Inflammatory macrophage treated with lipopolysaccharide for 4 hours (primary cell): ENCODE measurements around the gene C10orf88.
"Not testable (repeated sequence)": the region's sequence is repeated elsewhere in the genome, so short reads cannot be mapped to it uniquely, and the experiment has no call there.

Experiments used
- DNase-seq: peaks from one replicate; pipeline ENCODE4 v3.0.0-alpha.2; 2020

The C10orf88 gene

DNA sequence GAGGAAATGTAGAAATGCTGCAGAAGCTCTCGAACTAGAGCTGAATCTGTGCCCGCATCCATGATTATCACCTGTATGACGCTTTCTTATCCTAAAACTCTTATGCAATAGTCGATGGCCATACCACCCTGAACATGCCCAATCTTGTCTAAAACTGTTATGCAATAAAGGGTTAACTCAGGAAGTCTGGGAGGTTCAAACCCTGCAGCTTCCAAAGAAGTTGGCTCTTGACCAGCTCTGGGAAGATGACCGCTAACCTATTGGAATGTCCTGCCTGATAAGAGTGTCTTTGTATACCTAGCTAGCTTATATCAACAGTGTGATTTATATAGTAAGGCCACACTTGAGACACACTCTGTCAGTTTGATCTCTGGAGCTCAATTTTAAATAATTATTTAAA is 3.4 kb upstream of the C10orf88 start:
- no peak for DNase-seq

DNA sequence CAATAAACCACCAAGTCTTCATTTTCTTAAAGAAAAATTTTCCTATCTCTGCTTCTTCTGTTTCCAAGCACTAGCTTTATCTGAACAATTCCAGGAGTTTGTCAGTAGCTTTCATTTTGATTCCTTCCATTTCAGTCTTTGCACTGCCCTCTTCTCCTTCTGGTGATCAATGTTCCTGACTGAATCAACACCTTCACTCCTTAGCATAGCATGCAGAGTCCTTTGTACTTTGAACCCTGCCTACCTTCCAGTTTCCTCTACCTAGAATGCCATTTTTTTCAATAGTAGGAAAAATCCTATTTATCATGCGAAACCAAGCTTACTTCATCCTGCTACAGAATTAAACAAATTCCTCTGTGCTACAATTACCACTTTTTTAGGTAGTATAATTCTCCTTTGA is 1.9 kb upstream of the C10orf88 start:
- DNase-seq: no peak

DNA sequence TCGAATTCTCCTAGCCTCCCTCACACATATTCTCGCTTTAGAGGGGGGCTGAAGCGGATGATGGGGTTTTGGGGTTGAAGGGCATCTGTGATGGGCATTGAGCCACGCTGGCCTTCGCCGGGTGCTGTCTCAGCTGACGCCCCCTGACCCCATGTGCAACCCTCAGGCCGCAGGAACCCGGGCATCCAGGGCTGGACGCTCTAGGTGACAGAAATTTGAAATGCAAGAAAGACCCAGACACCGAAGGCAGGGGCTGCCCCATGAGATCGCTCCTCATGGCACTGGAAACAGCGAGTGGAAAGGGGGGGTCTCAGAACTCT is 664 bp upstream of the C10orf88 start:
- no peak for DNase-seq

DNA sequence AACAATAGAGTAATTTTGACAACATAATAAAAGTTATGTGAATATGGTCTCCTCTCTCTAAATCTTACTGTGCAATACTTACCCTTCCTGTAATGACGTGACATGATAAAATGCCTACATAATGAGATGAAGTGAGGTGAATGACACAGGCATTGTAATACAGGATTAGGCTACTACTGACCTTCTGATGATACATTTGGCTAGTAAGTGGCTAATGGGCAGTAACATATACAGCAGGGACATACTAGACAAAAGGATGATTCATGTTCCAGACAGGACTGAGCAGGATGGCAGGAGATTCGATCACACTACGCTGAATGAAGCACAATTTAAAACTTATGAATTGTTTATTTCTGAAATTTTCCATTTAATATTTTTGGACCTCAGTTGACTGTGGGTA is 4.7 kb downstream of the C10orf88 start:
- no peak for DNase-seq

DNA sequence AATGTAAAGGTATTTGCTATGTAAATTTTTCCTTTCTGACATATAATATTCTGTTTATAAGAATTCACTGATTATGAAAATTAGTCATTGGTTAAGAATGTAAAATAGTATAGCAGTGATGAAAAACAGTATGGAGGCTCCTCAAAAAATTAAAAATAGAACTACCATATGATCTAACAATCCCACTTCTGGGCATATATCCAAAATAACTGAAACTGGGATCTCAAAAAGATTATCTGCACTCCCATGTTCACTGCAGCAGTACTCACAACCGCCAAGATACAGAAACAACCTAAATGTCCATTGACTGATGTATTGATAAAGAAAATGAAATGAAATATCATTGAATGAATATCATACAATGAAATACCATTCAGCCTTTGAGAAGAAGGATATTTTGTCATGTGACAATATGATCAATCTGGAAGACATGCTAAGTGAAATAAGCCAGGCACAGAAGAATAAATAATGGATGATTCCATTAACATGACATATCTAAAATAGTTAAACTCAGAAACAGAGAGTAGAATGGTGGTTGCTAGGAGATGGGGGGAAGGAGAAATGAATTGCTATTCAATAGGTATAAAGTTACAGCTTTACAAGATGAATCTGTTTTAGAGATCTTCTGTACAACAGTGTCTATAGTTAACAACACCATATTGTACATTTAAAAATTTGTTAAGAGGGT is 14.0 kb downstream of the C10orf88 start:
- DNase-seq: no peak

DNA sequence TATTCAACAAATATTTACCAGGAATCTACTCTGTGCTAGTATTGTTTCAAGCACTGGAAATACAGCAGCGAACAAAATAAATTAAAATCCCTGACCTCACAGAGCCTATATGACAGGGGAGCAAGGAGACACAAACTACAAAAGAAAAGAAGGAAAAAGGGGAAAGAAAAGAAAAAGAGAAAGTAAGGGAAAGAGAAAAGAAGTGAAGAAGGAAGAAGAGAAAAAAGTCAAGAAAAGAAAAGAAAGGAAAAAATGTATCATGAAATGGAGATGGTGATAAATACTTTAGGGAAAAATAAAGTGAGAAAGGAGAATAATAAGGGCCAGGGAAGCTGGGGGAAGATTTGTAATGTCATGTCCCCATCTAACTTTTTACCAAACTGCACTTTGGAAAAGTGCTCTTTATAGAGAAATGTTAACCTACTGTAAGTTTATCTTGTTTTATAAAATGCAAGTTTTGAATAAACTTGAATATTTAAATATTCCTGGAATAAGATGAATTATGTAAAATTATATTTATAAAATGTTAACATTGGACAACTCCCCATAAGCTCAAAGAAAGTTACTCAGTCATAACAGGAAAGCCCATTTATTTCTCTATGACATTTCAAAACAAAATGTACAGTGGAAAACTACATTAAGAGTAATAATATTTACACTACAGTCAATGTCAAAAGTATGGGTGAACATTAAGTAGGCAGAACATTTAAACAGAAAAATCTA is 14.7 kb downstream of the C10orf88 start:
- DNase-seq: no peak

DNA sequence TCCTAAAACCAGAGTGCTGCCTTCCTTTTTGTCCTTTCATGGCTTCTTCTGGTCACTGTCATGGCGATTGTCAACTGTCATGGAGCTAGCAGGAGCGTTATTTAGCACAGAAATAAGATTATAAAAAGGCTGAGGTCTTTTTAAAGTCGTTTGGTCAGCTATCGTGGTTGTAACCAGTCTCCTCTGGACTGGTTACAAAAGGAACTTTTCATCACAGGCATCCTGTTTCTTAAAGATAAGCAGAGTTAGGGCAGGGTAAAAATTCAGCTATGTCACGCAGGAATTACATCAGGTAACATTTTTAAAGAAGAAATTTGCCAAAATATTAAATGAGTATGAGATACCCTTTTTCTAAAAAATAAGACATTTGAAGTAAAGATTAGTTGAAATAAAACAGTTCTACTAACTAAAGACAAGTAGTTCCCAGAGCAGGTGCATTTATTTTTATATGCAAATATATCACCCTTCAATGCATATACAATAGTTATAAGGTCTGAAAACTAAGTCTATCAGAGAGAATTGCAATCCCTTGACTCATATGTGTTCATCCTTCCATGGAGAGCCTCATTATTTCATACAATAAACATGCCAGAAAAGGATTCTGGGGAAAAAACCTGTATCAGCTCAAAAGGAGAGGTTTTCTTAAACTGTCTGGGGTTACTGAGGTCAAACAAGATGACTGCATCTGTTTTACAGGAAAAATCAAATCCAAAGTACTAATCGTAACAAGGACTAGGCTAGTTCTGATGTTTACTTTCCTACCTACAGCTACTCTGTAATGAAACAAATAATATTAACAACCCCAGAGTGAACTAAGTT is 22.7 kb downstream of the C10orf88 start:
- no peak for DNase-seq

DNA sequence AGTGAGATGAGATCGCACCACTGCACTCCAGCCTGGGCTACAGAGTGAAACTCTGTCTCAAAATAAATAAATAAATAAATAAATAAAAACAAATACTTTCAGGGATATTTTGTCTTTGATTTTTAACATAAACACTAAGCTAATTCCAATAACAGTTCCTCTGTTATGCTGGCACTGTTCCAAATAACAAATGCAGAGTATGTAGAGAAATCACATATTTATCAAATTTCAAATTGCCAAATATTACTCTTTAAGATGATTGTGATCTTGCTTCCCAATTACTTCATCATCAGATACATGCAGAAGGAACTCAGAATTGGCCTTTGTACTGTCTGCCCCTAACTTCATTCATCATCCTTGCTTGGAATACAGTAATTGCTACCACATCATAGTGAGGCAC is 23.9 kb downstream of the C10orf88 start:
- no peak for DNase-seq

DNA sequence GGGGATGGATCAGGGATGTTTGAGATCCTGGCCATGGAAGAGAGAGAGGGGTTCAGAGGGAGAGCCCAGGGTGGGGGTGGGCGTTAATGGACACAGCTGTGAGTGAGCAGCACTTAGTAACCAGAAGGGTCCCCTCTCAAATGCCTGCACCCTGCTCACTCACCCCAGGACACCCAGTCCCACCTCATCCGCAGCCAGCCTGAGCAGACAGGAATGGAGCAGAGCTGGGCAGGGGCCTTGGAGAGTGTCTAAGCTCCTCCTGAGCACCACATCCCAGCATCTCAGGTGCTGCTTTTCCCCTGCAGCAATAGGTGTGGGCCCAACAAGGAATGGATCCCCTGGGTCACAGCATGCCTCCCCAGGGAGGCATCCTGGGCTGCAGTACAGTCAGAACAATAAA is 38.3 kb downstream of the C10orf88 start:
- DNase-seq: no peak

DNA sequence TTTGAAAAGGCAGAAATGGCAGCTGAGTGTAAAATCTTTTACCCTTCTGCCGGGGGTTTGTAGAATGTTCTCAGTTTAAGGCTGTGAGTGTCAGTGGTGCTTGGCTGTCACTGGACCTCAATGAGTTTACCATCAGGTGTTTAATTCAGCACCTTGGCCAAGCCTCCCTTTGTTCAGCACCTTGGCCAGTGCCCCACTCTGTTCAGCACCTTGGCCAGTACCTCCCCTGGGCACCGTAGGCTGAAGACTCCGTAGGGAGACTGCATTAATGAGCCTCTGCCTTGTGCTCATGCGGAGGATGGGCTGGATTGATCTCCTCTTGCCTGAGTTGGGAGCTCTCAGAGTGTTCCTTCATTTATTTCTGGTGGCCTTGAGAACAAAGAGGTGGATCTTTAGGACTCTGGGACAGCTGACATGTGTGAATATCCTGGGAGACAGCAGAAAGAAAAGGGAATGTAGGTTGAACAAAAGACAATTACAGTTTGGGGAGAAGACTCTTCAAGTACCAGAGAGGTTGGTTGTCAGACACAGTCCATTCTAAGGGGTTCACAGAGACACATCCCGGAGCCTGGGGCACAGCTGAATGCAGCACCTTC is 42.0 kb downstream of the C10orf88 start:
- DNase-seq: no peak

DNA sequence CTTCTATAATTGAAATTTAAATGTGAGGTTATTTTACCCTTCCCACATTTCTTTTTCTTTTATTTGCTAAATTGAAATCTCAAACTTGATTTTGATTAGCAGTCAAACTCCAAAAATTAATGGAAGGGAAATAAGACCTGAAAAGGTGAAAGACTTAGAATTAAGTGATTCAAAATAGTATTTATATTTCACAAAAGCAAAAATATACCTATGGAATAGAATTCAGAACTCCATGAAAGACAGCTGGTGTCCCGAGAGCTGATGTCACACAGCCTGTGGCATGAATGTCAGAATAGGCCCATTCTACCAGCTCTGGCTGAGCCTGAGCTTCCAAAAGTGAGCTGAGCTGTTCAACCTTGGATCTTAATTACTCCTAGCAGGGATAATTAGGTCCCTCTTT is 43.7 kb downstream of the C10orf88 start, which contains the start of gene FAM24A:
FAM24A (plus strand) TSS at position 301 of the 400 bp plus-strand sequence. CDS start 1,025 bp downstream, outside the sequence.
- DNase-seq: no peak

DNA sequence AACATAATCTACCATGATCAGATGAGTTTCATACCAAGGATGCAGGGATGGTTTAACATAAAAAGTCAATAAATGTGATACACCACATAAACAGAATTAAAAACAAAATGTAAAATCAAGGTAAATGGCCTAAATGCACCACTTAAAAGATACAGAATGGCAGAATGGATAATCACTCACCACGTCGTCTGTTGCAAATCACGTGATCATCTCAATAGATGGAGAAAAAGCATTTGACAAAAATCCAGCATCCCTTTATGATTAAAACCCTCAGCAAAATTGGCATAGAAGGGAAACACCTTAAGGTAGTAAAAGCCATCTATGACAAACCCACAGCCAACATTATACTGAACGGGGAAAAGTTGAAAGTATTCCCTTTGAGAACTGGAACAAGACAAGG is 50.2 kb downstream of the C10orf88 start:
- not testable (repeated sequence) for DNase-seq

DNA sequence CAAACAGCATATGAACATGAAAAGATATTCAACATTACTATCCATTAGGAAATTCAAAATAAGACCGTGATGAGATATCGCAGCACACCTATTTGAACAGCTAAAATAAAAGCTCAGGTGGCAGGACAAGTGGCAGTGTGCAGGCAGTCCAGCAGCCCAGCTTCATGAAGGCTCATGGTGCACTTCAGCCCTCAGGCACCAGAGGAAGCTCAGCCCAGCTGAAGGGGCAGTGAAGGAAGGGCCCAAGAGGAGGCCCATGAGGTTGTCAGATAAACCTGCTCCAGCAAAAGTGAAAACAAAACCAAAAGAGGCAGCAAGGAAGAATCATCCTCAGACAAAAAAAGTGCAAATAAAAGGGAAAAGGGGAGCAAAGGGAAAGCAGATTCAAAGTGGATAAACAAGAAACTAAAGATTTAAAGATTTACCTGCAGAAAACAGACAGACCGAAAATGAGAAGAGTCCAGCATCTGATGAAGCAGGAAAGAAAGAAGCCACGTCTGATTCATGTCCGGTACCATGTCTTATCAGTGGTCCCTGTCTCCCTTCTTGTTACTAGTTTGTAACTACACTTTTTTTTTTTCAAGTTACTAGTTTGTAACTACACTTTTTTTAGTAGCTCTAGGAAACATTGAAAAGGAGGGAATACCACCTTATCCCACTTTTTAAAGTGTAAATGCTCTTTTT is 59.6 kb downstream of the C10orf88 start:
- no peak for DNase-seq

DNA sequence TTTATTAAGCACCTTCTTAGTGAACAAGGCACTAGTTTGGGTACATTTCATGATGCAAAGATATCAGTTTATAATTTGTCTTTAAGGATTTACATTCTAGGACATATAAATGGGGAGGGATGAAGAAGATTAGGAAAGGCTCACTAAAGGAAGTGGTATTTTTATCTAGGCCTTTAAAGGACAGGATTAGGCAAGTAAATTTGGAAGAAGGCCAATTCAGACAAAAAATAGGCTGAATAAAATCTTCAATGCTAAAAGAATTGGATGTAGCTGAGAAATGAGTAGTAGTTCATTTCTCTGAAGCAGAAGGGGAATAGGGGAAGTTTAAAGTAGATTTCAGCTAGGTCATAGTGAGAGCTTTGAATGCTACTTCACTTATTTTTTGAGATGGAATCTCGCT is 69.9 kb downstream of the C10orf88 start:
- no peak for DNase-seq

DNA sequence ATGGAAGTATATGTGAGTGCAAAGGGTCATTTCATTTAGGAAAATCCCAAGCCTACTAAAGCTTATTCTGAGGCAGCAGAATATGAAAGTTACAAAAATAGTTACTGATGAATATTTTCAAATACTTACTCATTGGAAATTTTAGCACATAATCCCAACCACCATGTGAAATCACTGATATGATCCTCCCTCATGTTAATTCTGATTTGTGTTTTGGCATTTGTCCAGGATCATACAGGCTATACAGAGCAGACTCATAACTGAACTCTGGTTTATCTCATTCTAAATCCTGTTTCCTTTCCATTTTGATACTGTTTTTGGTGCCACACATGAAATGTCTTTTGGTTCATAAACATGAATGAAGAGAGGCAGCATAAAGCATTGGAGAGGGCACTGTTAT is 71.3 kb downstream of the C10orf88 start:
- no peak for DNase-seq
